WTC11 (cell line): ENCODE measurements around the gene FAM89A.

Experiments used
- ATF1 ChIP-seq: sonication (generic); formaldehyde crosslinking; IDR thresholded peaks from 2 replicates; pipeline ENCODE4 v1.8.1; 2023; ENCODE audit warnings: mild to moderate bottlenecking, moderate library complexity, missing genetic modification reagents
- ATF6 ChIP-seq: sonication (generic); formaldehyde crosslinking; IDR thresholded peaks from 2 replicates; pipeline ENCODE4 v1.8.1; 2023; ENCODE audit warnings: mild to moderate bottlenecking, missing genetic modification reagents
- CREB1 ChIP-seq: sonication (generic); formaldehyde crosslinking; IDR thresholded peaks from 2 replicates; pipeline ENCODE4 v1.8.0; 2023; ENCODE audit warnings: mild to moderate bottlenecking, missing genetic modification reagents
- ESRRA ChIP-seq: sonication (generic); formaldehyde crosslinking; IDR thresholded peaks from 2 replicates; pipeline ENCODE4 v1.8.1; 2022; ENCODE audit warnings: mild to moderate bottlenecking, missing genetic modification reagents, borderline replicate concordance
- ETV6 ChIP-seq: sonication (generic); formaldehyde crosslinking; IDR thresholded peaks from 2 replicates; pipeline ENCODE4 v1.8.1; 2022; ENCODE audit warnings: mild to moderate bottlenecking, missing genetic modification reagents
- FOXJ3 ChIP-seq: sonication (generic); formaldehyde crosslinking; IDR thresholded peaks from 2 replicates; pipeline ENCODE4 v1.9.0; 2021; ENCODE audit warnings: missing genetic modification reagents, mild to moderate bottlenecking, borderline replicate concordance
- FOXK1 ChIP-seq: sonication (generic); formaldehyde crosslinking; IDR thresholded peaks from 2 replicates; pipeline ENCODE4 v1.8.0; 2022; ENCODE audit warnings: mild to moderate bottlenecking, moderate library complexity, missing genetic modification reagents
- KAT7 ChIP-seq: sonication (generic); formaldehyde crosslinking; IDR thresholded peaks from 2 replicates; pipeline ENCODE4 v1.8.1; 2023; ENCODE audit warnings: missing genetic modification reagents, mild to moderate bottlenecking, borderline replicate concordance
- MAX ChIP-seq: sonication (generic); formaldehyde crosslinking; IDR thresholded peaks from 2 replicates; pipeline ENCODE4 v1.8.0; 2022; ENCODE audit warnings: mild to moderate bottlenecking, missing genetic modification reagents
- NFYB ChIP-seq: sonication (generic); formaldehyde crosslinking; conservative IDR thresholded peaks from 2 replicates; pipeline ENCODE4 v1.8.0; 2022; ENCODE audit warnings: low read depth, missing genetic modification reagents
- ZNF121 ChIP-seq: sonication (generic); formaldehyde crosslinking; IDR thresholded peaks from 2 replicates; pipeline ENCODE4 v1.8.0; 2023; ENCODE audit warnings: missing genetic modification reagents
- ZNF232 ChIP-seq: sonication (generic); formaldehyde crosslinking; IDR thresholded peaks from 2 replicates; pipeline ENCODE4 v1.8.0; 2022; ENCODE audit warnings: mild to moderate bottlenecking, missing genetic modification reagents
- TF ChIP-seq, protein P1 (sequence below): fragments of 200-600 bp; IDR thresholded peaks from 2 replicates; pipeline ENCODE4 v1.8.0; 2022; ENCODE audit warnings: antibody characterized with exemption

- TF ChIP-seq ATF6 (CRISPR knock-in tag) (no peak), MAX (CRISPR knock-in tag) (no peak), NFYB (CRISPR knock-in tag) (no peak), KAT7 (CRISPR knock-in tag) (no peak), ESRRA (CRISPR knock-in tag) (no peak), ZNF121 (CRISPR knock-in tag) (no peak), ETV6 (no peak), ATF1 (CRISPR knock-in tag) (no peak), FOXK1 (CRISPR knock-in tag) (no peak), FOXJ3 (CRISPR knock-in tag) (no peak), CREB1 (no peak), ZNF232 (CRISPR knock-in tag) (no peak)
- TF ChIP-seq, protein P1, sequence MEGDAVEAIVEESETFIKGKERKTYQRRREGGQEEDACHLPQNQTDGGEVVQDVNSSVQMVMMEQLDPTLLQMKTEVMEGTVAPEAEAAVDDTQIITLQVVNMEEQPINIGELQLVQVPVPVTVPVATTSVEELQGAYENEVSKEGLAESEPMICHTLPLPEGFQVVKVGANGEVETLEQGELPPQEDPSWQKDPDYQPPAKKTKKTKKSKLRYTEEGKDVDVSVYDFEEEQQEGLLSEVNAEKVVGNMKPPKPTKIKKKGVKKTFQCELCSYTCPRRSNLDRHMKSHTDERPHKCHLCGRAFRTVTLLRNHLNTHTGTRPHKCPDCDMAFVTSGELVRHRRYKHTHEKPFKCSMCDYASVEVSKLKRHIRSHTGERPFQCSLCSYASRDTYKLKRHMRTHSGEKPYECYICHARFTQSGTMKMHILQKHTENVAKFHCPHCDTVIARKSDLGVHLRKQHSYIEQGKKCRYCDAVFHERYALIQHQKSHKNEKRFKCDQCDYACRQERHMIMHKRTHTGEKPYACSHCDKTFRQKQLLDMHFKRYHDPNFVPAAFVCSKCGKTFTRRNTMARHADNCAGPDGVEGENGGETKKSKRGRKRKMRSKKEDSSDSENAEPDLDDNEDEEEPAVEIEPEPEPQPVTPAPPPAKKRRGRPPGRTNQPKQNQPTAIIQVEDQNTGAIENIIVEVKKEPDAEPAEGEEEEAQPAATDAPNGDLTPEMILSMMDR, result no peak
Observed at GRCh38 chr1:230970432-230970831, 69.6 kb downstream of the FAM89A start.
